KMS-11 (cell line): ENCODE results near the gene CDC25B.

ENCODE experiments used
- H2AFZ ChIP-seq: fragments of 200-600 bp; sonication (generic); 2 replicates; pipeline ENCODE4 v1.6.1; 2016; ENCODE audit warnings: antibody characterized with exemption, mixed run types, low read depth
- H3K27ac ChIP-seq: fragments of 200-600 bp; sonication (generic); 2 replicates; pipeline ENCODE4 v1.6.1; 2016; ENCODE audit warnings: mild to moderate bottlenecking, mixed run types
- H3K27me3 ChIP-seq: fragments of 200-600 bp; sonication (generic); 2 replicates; pipeline ENCODE4 v1.6.1; 2017; ENCODE audit warnings: mild to moderate bottlenecking, low read depth, mixed run types, moderate library complexity; ENCODE audit not compliant: insufficient read depth
- H3K36me3 ChIP-seq: fragments of 200-600 bp; sonication (generic); 2 replicates; pipeline ENCODE4 v1.6.1; 2017; ENCODE audit warnings: mild to moderate bottlenecking, mixed run types; ENCODE audit not compliant: insufficient read depth
- H3K4me1 ChIP-seq: fragments of 200-600 bp; sonication (generic); 2 replicates; pipeline ENCODE4 v1.6.1; 2016; ENCODE audit warnings: mild to moderate bottlenecking, low read depth, mixed run types; ENCODE audit not compliant: poor library complexity, severe bottlenecking
- H3K4me2 ChIP-seq: fragments of 200-600 bp; sonication (generic); 2 replicates; pipeline ENCODE4 v1.7.0; 2016; ENCODE audit warnings: mild to moderate bottlenecking, mixed run types
- H3K4me3 ChIP-seq: fragments of 200-600 bp; sonication (generic); IDR thresholded peaks from 2 replicates; pipeline ENCODE4 v1.6.1; 2017; ENCODE audit warnings: low read depth, low read length, mixed read lengths; ENCODE audit not compliant: insufficient read depth
- H3K79me2 ChIP-seq: fragments of 200-600 bp; sonication (generic); 2 replicates; pipeline ENCODE4 v1.6.1; 2016; ENCODE audit warnings: low read depth, mixed run types; ENCODE audit not compliant: insufficient read depth
- H3K9ac ChIP-seq: fragments of 200-600 bp; sonication (generic); 2 replicates; pipeline ENCODE4 v1.6.1; 2016; ENCODE audit warnings: mild to moderate bottlenecking, mixed run types
- H4K20me1 ChIP-seq: fragments of 200-600 bp; sonication (generic); 2 replicates; pipeline ENCODE4 v1.6.1; 2016; ENCODE audit warnings: mild to moderate bottlenecking, mixed run types; ENCODE audit not compliant: insufficient read depth
- TF ChIP-seq, protein P1 (sequence below): fragments of 200-600 bp; sonication (generic); conservative IDR thresholded peaks from 2 replicates; pipeline ENCODE4 v1.6.1; 2017; ENCODE audit warnings: low read depth, mild to moderate bottlenecking, antibody characterized with exemption, low read length, moderate library complexity, mixed read lengths

The CDC25B gene

GRCh38 chr20:3812975-3813847, 17.1 kb downstream of the CDC25B start:
- Histone ChIP-seq H3K36me3 (no peaks in the 10 kb centered on the region), H3K4me3 (no peak overlapping the region), H3K4me1 (peaks cover 8% of the 10 kb centered on the region), H4K20me1 (no peaks in the 10 kb centered on the region), H2AFZ (no peak overlapping the region), H3K79me2 (no peaks in the 10 kb centered on the region), H3K4me2 (no peak overlapping the region), H3K9ac (no peak overlapping the region), H3K27me3 (no peaks in the 10 kb centered on the region), H3K27ac (no peak overlapping the region)
- TF ChIP-seq, protein P1, sequence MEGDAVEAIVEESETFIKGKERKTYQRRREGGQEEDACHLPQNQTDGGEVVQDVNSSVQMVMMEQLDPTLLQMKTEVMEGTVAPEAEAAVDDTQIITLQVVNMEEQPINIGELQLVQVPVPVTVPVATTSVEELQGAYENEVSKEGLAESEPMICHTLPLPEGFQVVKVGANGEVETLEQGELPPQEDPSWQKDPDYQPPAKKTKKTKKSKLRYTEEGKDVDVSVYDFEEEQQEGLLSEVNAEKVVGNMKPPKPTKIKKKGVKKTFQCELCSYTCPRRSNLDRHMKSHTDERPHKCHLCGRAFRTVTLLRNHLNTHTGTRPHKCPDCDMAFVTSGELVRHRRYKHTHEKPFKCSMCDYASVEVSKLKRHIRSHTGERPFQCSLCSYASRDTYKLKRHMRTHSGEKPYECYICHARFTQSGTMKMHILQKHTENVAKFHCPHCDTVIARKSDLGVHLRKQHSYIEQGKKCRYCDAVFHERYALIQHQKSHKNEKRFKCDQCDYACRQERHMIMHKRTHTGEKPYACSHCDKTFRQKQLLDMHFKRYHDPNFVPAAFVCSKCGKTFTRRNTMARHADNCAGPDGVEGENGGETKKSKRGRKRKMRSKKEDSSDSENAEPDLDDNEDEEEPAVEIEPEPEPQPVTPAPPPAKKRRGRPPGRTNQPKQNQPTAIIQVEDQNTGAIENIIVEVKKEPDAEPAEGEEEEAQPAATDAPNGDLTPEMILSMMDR, result no peak

DNA sequence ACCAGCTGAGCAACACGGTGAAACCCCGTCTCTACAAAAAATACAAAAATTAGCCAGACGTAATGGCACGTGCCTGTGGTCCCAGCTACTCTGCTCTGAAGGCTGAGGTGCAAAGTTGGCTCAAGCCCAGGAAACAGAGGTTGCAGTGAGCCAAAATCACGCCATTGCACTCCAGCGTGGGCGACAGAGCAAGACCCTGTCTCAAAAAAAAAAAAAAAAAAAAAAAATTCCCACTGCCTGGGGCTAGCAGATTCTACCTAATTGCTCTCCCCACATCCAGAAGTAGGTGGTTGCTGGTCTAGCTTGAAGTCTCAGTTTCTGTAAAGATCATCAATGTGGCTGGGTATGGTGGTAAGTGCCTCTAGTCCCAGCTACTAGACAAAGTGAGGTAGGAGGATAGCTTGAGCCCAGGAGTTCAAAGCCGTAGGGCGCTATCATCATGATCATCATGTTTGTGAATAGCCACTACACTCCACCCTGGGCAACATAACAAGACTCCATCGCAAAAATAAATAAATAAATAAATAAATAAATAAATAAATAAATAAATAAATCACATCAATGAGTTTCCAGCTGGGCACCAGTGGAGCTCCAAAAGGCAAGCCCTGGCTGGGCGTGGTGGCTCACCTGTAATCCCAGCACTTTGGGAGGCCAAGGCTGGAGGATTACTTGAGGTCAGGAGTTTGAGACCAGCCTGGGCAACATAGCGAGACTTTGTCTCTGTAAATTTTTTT, 17.9 kb downstream of the CDC25B start:
- no peaks in the 10 kb centered on the region for H3K79me2 ChIP-seq
- TF ChIP-seq, protein P1, result no peak
- H4K20me1 ChIP-seq, result no peaks in the 10 kb centered on the region
- H3K4me2 ChIP-seq, result no peak overlapping the region
- H3K9ac ChIP-seq, result no peak overlapping the region
- no peak overlapping the region for H3K4me3 ChIP-seq
- no peak overlapping the region for H3K27ac ChIP-seq
- no peaks in the 10 kb centered on the region for H3K27me3 ChIP-seq
- H3K36me3 ChIP-seq, result no peaks in the 10 kb centered on the region
- H3K4me1 ChIP-seq, result peaks cover 12% of the 10 kb centered on the region
- no peak overlapping the region for H2AFZ ChIP-seq

DNA sequence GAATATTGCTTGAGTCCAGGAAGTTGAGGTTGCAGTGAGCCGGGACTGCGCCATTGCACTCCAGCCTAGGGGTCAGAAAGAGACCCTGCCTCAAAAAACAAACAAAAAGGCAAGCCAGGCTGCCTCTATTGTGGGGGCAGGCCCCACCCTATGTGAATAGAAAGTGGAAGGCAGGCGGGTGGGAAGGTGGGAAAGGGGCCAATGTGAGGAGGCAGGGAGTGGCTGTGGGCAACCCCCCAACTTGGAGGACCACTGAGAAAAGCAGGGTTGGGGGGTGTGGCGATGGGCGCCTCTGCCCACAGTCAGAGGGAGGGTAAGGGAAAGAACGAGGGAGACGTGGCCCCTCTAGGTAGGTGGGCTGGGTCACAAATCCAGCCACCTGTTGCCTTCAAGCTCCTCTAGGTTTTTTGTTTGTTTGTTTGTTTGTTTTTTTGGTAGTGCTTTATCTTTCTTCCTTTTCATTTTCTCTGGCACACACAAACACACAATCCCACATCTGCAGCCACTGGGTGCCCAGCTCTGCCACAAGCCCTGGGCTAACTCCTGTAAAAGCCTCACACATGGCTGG, 18.9 kb downstream of the CDC25B start:
- Histone ChIP-seq H3K27me3 (no peaks in the 10 kb centered on the region), H3K27ac (no peak overlapping the region), H3K9ac (no peak overlapping the region), H3K4me2 (no peak overlapping the region), H3K79me2 (no peaks in the 10 kb centered on the region), H2AFZ (no peak overlapping the region), H4K20me1 (no peaks in the 10 kb centered on the region), H3K4me3 (no peak overlapping the region), H3K36me3 (no peaks in the 10 kb centered on the region), H3K4me1 (peaks cover 12% of the 10 kb centered on the region)
- TF ChIP-seq, protein P1, result no peak

DNA sequence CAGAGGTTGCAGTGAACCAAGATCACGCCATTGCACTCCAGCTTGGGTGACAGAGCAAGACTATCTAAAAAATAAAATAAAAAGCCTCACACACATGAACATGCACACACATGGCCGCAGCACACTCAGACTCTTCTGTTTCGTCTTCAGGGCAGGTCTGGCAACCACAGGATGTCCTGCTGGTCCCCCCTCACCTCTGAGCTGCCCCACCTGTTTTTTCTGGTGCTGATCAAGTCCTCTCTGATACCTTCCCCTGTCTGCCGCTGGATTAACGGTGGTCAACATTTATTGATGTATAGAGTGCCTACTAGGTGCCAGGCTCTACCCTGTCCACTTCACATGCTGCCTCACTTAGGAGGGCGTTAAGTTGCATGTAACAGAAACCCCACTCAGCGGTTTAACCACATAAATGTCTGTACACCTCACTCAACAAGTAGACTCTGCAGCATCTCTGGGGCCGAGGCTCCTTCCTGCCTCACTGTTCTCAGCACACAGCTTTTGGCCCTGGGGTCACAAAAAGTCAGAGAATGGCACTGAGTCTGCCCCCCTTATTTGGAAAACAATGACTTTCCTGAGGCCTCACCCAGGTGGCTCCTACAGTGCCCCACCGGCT, 19.7 kb downstream of the CDC25B start:
- H3K4me1 ChIP-seq, result peaks cover 12% of the 10 kb centered on the region
- no peak overlapping the region for H3K4me2 ChIP-seq

More for the DNA sequence above, 19.7 kb downstream of the CDC25B start:
- Histone ChIP-seq H3K79me2 (no peaks in the 10 kb centered on the region), H2AFZ (no peak overlapping the region), H3K9ac (no peak overlapping the region), H3K27me3 (no peaks in the 10 kb centered on the region), H3K27ac (no peak overlapping the region), H3K36me3 (no peaks in the 10 kb centered on the region), H4K20me1 (no peaks in the 10 kb centered on the region), H3K4me3 (no peak overlapping the region)
- TF ChIP-seq, protein P1, result no peak
